GM18907 (cell line): Measurements from ENCODE around the gene CRYGN.
A peak's percentile ranks its signal among the peaks of the same experiment; 100 is the strongest.

Source experiments
- ATAC-seq: cut with Tn5 transposase; IDR thresholded peaks from one replicate; pipeline ENCODE4 v1.9.1; 2021; ENCODE audit warnings: mild to moderate bottlenecking, moderate library complexity; ENCODE audit not compliant: unreplicated experiment

Gene CRYGN

DNA sequence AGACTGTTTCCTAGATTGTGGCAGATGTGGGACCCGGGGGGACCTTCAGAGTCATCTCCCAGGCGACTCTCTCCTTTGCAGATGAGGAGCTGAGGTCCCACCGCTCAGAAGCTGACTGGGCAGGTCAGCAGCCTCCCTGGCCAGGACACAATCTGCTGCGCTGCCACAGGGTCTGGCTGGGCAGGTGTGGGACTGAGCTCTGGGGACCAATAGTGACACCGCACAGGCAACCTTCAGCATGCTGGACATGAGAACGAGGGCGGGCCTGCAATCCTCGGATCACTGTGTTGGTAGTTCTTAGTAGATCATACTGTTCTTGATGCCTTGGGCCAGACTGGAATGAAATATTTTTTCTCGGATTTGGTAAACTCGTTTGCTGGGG lies 20.5 kb upstream of the CRYGN start:
- no peak for ATAC-seq

DNA sequence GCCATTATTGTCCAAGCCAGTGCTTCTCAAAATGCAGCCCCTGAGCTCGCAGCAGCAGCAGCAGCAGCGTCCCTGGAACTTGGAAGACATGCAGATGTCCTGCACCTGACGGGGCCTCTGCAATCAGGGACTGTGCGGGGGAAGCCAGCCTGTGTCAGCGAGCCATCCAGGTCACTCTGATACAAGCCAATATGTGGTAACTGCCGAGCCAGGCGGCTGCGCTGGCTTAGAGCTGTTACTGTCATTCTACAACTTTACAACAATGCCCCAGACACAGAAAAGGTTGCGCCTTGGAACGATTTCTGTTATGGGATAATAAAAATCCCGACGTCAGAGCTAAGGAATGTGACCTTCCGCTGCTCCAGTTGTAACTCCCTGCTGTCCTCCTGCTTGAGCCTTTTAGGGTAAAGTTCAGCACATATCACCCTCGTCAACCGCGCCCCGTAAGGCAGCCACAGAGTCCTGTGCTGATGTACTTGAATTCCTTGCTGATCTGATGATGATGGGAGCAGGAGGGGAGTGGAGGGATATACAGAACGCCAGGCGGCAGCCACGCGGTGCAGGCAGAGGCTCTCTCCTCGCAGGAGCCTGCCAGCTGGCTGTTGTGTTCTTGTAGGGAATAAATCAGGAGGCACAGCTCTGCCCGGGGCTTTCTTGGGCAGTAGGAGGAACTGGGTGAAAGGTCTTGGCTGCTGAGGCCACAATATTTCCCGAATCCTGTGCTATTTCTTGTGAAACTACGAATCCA lies 20.0 kb upstream of the CRYGN start:
- ATAC-seq, result no peak

GRCh38 chr7:151457534-151457933 lies 17.6 kb upstream of the CRYGN start:
- ATAC-seq, result no peak

DNA sequence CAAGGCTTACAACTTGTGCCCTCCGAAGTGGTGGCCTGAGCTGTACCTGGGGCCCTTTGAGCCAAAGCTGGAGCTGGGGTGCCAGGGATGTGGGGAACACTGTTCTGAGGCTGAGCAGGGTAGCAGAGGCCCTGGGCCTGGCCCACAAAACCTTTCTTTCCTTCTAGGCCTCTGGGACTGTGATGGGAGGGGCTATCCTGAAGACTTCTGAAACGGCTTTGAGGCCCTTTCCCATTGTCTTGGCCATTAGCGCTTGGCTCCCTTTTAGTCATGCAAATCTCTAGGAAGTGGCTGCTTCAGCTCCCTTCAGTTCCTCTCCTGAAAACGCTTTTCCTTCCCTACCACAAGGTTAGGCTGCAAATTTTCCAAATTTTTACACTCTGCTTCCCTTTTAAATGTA lies 16.8 kb upstream of the CRYGN start:
- no peak for ATAC-seq

- no peak for ATAC-seq
These were observed 16.3 kb upstream of the CRYGN start for GRCh38 chr7:151456276-151456675.

DNA sequence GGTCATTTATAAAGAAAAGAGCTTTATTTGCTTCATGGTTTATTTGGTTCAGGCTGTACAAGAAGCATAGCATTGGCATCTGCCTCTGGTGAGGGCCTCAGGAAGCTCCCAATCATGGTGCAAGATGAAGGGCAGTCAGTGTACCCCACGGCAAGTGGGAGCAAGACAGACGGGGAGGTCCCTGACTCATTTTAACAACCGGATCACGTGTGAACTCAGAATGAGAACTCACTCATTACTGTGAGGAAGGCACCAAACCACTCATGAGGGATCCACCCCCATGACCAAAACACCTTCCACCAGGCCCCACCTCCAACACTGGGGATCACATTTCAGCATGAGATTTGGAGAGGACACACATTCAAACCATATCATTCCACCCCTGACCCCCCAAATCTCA lies 15.7 kb upstream of the CRYGN start:
- ATAC-seq, result no peak

- no peak for ATAC-seq
These were observed 15.1 kb upstream of the CRYGN start for GRCh38 chr7:151454932-151455530.

DNA sequence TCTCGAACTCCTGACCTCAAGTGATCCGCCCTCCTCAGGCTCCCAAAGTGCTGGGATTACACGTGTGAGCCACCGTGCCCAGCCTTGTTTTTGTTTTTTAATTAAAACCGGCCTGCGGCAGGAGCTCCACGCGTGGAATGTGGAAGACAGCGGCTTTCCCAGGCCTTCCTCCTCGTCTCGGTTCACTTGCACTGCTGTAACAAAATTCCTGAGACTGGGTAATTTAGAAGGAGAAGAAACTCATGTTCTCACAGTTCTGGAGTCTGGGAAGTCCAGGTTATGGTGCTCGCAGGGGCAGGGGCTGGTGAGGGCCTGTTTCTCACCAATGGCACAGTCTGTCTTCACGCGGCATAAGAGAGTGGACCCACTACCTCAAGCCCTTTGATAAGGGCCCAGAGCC lies 14.4 kb upstream of the CRYGN start:
- no peak for ATAC-seq

DNA sequence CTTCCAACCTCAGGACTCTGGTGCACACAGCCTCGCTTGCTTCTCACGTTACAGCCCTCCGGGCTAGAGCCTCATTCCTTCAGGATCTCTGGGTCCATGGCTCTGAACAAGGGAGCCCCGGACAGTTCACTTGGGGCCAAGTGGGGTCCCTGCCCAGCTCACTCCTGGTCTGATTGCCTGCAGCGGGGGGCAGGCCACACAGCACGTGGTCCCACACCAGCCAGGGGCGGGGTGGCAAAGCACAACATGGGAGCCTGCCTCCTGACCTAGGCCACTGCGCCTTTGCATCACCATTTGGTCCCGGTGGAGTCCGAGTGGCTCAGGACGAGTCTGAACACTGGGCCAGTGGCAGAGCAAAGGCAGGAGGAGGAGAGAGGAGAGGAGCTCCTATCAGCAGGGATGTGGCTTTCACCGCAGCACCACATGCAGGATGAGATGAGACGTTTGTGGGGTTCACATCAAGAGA lies 13.4 kb upstream of the CRYGN start:
- no peak for ATAC-seq

- ATAC-seq, result no peak
These were observed 12.9 kb upstream of the CRYGN start for GRCh38 chr7:151452680-151453325.

DNA sequence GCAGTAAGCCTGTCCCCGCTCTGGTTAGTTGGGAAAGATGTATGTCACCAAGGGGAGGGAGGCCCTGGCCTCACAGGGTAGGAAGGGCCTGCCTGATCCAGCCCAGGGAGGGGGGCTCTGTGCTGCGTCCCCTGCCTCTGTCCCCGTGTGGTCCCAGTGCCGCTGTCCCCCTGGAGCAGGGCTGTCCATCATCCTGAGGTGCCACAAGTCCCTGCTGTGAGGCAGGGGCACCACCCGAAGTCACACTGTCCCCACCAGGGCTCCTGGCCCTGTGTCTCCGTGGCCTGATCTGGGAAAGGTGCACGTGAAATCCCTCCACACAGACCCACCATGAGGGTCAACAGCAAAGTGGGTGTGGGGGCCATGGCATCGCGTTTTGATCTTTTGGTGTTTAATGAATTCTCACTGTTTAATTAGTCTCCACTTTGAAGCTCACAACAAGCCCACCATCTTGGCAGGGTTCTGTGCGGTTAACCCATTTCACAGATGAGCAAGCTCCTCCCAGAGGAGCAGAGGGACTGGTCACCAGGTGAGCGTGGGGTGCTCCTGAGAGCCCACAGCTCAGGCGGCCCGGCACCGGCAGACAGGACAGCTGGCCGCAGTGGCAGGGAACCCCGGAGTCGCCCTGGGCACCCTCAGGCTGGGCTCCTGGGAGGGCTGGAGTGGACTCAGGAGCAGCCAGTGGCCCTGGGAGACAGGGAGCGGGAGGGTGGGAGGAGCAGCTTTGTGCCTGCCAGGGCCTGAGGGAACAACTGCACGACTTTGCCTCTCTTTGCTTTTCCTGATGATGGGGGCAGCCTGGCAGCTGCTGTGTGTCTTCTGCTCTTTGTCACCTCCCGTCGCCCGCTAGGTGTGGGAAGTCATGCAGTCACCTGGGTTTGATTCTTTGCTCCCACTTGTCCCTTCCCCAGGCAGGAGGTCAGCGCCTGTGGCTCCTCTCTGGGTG lies 12.0 kb upstream of the CRYGN start:
- ATAC-seq, result no peak

DNA sequence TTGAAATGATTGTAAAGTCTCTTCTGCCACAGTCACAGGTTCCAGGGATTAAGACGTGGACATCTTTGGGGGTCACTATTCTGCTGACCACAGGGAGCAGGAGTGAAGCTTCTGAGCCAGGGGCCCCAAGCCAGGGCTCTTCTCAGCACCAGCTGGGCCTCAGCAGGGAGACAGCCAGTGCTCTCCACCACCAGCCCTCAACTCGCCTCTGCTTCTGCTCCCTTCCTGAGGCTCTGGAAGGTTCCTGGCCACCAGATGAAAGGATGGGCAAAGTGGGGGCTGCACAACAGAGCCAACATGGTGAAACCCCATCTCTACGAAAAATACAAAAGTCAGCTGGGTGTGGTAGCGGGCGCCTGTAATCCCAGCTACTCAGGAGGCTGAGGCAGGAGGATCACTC lies 11.2 kb upstream of the CRYGN start:
- ATAC-seq, result no peak

- ATAC-seq, result no peak
These were observed 10.0 kb upstream of the CRYGN start for GRCh38 chr7:151449990-151450389.

DNA sequence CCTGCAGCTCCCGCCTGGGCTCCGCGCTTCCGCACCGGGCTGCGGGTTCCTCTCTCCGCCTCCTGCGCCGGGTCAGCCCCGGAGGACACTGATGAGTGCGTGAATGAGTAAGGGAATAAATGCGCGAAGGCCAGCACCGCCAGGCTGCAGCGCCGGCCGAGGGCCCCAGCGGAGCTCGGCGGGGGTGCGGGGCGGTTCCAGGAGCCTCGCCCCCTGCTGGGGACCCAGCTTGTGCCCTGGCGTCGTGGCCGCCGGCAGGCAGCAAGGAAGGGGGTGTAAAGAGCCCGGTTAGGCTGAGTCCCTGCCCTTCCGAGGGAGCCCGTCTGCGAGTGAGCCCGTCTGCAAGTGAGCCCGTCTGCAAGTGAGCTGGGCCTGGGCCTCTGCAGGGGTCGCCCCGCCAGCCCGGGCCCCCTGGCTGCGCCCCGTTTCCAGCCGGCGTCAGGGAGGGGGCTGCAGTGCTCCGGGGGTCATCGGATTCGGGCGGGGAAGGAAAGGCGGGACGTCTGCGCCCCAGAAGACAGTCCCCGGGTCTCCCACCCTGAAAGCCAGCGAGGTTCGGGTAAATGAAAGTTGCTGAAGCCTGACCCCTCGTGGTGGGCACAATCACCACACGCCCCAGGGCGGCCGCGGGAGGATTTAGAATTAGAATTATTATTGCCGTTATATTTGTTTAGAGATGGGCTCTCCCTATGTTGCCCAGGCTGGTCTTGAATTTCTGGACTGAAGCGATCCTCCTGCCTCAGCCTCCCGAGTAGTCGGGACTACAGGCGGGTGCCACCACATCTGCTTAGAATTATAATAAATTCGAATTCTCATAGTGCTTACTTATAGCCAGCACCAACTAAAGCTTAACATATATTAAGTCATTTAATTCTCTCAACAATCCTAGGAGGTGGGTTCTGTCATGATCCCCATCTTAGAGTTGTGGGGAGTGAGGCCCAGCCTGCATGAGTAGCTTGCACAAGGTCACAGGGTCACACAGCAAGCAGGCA lies 8.6 kb upstream of the CRYGN start:
- ATAC-seq, result peak; percentile 68

DNA sequence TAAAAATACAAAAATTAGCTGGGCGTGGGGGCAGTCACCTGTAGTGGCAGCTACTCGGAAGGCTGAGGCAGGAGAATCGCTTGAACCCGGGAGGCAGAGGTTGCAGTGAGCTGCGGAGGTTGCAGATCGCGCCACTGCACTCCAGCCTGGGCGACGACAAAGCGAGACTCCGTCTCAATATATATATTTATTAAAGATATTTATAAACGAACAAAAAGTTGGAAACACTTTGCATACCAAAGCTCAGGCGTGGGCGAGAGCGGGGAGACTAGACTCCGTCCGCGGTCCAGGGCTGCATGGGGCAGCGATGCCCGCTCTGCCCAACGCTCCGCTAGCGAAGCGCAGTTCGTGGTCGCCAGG lies 7.9 kb upstream of the CRYGN start:
- no peak for ATAC-seq

DNA sequence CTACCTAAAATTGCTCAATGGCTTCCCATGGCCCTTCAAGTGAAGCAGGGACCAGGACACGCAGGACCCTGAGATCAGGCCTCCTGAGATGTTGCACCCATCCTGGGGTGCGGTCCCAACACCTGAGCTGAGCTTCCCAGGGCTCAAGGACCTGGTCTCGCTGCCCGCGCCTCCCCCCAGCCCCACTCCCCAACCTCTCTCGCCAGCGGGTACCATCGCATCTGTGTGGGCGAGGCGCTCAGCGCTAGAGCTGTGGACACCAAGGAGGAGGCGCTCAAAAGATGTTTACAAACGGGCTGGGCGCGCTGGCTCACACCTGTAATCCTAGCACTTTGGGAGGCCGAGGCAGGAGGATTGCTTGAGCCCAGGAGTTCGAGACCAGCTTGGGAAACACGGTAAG lies 7.4 kb upstream of the CRYGN start:
- ATAC-seq, result no peak

GRCh38 chr7:151446412-151446811 lies 6.5 kb upstream of the CRYGN start:
- no peak for ATAC-seq

GRCh38 chr7:151444632-151445031 lies 4.7 kb upstream of the CRYGN start:
- ATAC-seq, result no peak

DNA sequence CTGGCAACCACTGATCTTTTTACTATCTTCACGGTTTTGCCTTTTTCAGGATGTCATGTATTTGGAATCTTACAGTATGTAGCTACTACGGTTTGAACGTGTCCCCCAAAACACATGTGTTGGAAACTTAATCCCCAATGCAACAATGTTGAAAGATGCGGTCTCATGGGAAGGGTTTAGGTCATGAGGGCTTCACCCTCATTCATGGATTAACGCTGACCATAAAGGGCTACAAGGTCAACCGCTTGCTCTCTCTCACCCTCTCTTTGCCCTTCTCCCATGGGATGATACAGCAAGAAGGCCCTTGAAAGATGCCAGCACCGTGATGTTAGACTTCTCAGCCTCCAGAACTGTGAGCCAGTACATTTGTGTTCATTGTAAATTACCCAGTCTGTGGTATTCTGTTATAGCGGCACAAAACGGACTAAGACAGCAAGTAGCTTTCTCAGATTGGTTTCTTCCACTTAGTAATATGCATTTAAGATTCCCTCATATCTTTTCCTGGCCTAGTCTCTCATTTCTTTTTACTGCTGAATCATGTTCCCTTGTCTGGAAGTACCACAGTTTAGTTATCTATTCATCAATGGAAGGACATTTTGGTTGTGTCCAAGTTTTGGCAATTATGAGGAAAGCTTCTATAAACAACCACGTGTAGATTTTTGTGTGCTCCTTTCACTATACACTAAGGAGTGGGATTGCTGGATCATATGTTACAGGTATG lies 3.0 kb upstream of the CRYGN start:
- no peak for ATAC-seq
